Astrocyte (in vitro differentiated cells and primary cell): ENCODE data around the gene MCL1. TPM values are rescaled to one million over a fixed set of nuclear protein-coding genes. Genes with fewer than 3 reads are reported as not detected.
A peak's percentile ranks its signal among the peaks of the same experiment; 100 is the strongest.

Source experiments
- DNase-seq: peaks from one replicate; pipeline ENCODE4 v3.0.0-alpha.2; 2010; ENCODE audit warnings: low read depth
- FAIRE-seq: peaks from 2 replicates; lab custom pipeline; 2011; peaks lifted over from hg19 to GRCh38; lab: Jason Lieb, UNC
- H2AFZ ChIP-seq: 2 replicates; pipeline ENCODE4 v1.6.0; 2012; ENCODE audit warnings: low read depth, low read length, inconsistent platforms
- H3K27ac ChIP-seq: 2 replicates; pipeline ENCODE4 v1.5.1; 2011; ENCODE audit warnings: low read depth, low read length, inconsistent platforms
- H3K27me3 ChIP-seq: 2 replicates; pipeline ENCODE4 v1.6.0; 2011; ENCODE audit warnings: low read length, inconsistent platforms; ENCODE audit not compliant: insufficient read depth
- H3K36me3 ChIP-seq: 2 replicates; pipeline ENCODE4 v1.5.1; 2011; ENCODE audit warnings: low read length, inconsistent platforms; ENCODE audit not compliant: insufficient read depth
- H3K4me1 ChIP-seq: 2 replicates; pipeline ENCODE4 v1.5.1; 2011; ENCODE audit warnings: low read length, inconsistent platforms; ENCODE audit not compliant: insufficient read depth
- H3K4me2 ChIP-seq: 2 replicates; pipeline ENCODE4 v1.6.0; 2012; ENCODE audit warnings: low read length, inconsistent platforms
- H3K4me3 ChIP-seq: 2 replicates; pipeline ENCODE4 v1.5.1; 2011; ENCODE audit warnings: low read depth, mild to moderate bottlenecking, low read length, inconsistent platforms; ENCODE audit not compliant: insufficient read depth
- H3K79me2 ChIP-seq: 2 replicates; pipeline ENCODE4 v1.6.0; 2012; ENCODE audit warnings: mild to moderate bottlenecking, low read length, inconsistent platforms; ENCODE audit not compliant: insufficient read depth
- H3K9ac ChIP-seq: 2 replicates; pipeline ENCODE4 v1.6.0; 2012; ENCODE audit warnings: mild to moderate bottlenecking, low read length, inconsistent platforms
- H3K9me3 ChIP-seq: 2 replicates; pipeline ENCODE4 v1.5.1; 2012; ENCODE audit warnings: low read depth, mild to moderate bottlenecking, low read length, inconsistent platforms; ENCODE audit not compliant: insufficient read depth
- H4K20me1 ChIP-seq: 2 replicates; pipeline ENCODE4 v1.6.0; 2012; ENCODE audit warnings: low read length, inconsistent platforms; ENCODE audit not compliant: insufficient read depth
- H3K27ac Mint-ChIP-seq: one replicate; pipeline ENCODE4 v1.8.0; 2021; ENCODE audit warnings: mild to moderate bottlenecking, mixed read lengths; ENCODE audit not compliant: unreplicated experiment
- H3K27me3 Mint-ChIP-seq: one replicate; pipeline ENCODE4 v1.8.0; 2021; ENCODE audit warnings: low read depth, mixed read lengths; ENCODE audit not compliant: unreplicated experiment
- H3K36me3 Mint-ChIP-seq: one replicate; pipeline ENCODE4 v1.8.0; 2021; ENCODE audit warnings: low read depth, mixed read lengths; ENCODE audit not compliant: unreplicated experiment
- H3K4me1 Mint-ChIP-seq: one replicate; pipeline ENCODE4 v1.8.0; 2021; ENCODE audit warnings: low read depth, mixed read lengths; ENCODE audit not compliant: unreplicated experiment
- H3K4me3 Mint-ChIP-seq: one replicate; pipeline ENCODE4 v1.8.0; 2021; ENCODE audit warnings: mild to moderate bottlenecking, moderate library complexity, mixed read lengths; ENCODE audit not compliant: unreplicated experiment
- H3K9me3 Mint-ChIP-seq: one replicate; pipeline ENCODE4 v1.8.0; 2021; ENCODE audit warnings: mild to moderate bottlenecking, mixed read lengths; ENCODE audit not compliant: unreplicated experiment
- EZH2 ChIP-seq: IDR thresholded peaks from 2 replicates; pipeline ENCODE4 v1.6.1; 2012; ENCODE audit warnings: mild to moderate bottlenecking, low read length, inconsistent platforms; ENCODE audit not compliant: insufficient read depth
- total RNA-seq: library from RNA; stranded (reverse); gene quantifications from 2 replicates; pipeline ENCODE4 v1.2.1, GENCODE V29; 2021
- TF ChIP-seq, protein P1 (sequence below): IDR thresholded peaks from 2 replicates; pipeline ENCODE4 v1.5.1; 2011; ENCODE audit warnings: low read depth, mild to moderate bottlenecking, inconsistent platforms, low read length, moderate library complexity; ENCODE audit not compliant: insufficient read depth

Gene MCL1
- total RNA-seq, 1 donor from 2014 or later, result 210 TPM

DNA sequence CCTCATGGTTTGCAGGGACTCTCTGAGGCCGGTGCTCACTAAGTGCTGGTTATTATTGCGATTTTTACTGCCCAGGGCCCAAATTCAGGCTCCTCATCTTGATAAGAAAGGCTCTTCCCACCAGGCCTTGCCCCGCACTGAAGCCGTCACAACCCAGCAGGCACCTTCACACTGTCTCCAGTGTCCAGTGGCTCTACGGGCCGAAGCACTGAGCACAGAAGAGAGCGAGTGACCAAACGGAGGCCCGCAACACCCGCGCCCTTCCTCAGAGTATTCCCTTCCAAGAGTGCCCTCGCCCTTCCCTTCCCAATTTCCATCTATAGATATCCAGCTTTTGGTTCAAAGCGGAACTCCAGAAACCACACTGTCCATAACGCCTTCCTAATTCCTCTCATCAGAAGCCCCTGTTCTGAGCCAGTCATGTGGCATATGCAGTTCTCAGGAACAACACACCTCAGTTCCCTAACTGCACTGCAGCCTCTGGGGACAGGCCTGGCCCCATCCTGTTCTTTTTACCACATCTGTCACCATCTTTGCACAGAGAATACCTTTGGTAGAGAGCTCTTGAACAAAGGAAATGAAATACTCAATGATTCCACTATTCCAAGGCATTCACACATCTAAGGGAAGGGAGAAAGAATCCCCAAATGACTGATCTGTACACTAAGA is 48.8 kb downstream of the MCL1 start:
- no peak overlapping the region for H2AFZ ChIP-seq
- H3K27me3 ChIP-seq, result no peaks in the 10 kb centered on the region
- H3K79me2 ChIP-seq, result no peaks in the 10 kb centered on the region
- no peak overlapping the region for H3K27ac Mint-ChIP-seq
- H4K20me1 ChIP-seq, result no peaks in the 10 kb centered on the region
- TF ChIP-seq, protein P1, sequence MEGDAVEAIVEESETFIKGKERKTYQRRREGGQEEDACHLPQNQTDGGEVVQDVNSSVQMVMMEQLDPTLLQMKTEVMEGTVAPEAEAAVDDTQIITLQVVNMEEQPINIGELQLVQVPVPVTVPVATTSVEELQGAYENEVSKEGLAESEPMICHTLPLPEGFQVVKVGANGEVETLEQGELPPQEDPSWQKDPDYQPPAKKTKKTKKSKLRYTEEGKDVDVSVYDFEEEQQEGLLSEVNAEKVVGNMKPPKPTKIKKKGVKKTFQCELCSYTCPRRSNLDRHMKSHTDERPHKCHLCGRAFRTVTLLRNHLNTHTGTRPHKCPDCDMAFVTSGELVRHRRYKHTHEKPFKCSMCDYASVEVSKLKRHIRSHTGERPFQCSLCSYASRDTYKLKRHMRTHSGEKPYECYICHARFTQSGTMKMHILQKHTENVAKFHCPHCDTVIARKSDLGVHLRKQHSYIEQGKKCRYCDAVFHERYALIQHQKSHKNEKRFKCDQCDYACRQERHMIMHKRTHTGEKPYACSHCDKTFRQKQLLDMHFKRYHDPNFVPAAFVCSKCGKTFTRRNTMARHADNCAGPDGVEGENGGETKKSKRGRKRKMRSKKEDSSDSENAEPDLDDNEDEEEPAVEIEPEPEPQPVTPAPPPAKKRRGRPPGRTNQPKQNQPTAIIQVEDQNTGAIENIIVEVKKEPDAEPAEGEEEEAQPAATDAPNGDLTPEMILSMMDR, result no peak
- TF ChIP-seq EZH2, result no peak
- no peaks in the 10 kb centered on the region for H3K36me3 ChIP-seq
- no peak for DNase-seq
- no peaks in the 10 kb centered on the region for H3K9me3 ChIP-seq
- no peak overlapping the region for H3K9ac ChIP-seq
- no peaks in the 10 kb centered on the region for H3K27me3 Mint-ChIP-seq
- no peak overlapping the region for H3K4me3 ChIP-seq
- no peak overlapping the region for H3K4me2 ChIP-seq
- peaks cover 14% of the 10 kb centered on the region for H3K4me1 Mint-ChIP-seq
- H3K4me3 Mint-ChIP-seq, result no peak overlapping the region
- H3K36me3 Mint-ChIP-seq, result no peaks in the 10 kb centered on the region
- H3K4me1 ChIP-seq, result peaks cover 32% of the 10 kb centered on the region
- no peak for FAIRE-seq
- H3K27ac ChIP-seq, result no peak overlapping the region
- peaks cover 2% of the 10 kb centered on the region for H3K9me3 Mint-ChIP-seq

- peak overlapping the region; percentile 36 for H3K4me2 ChIP-seq
- H3K79me2 ChIP-seq, result no peaks in the 10 kb centered on the region
- H3K9ac ChIP-seq, result no peak overlapping the region
- H3K9me3 ChIP-seq, result no peaks in the 10 kb centered on the region
- Mint-ChIP-seq H3K4me3 (no peak overlapping the region), H3K27ac (peak overlapping the region; percentile 63), H3K36me3 (no peaks in the 10 kb centered on the region), H3K9me3 (peaks cover 3% of the 10 kb centered on the region), H3K27me3 (no peaks in the 10 kb centered on the region), H3K4me1 (peaks cover 13% of the 10 kb centered on the region)
- H3K27ac ChIP-seq, result peak overlapping the region; percentile 61
- H3K4me1 ChIP-seq, result peaks cover 30% of the 10 kb centered on the region
- no peak for TF ChIP-seq EZH2
- TF ChIP-seq, protein P1, result no peak
- DNase-seq (peak; percentile 94), FAIRE-seq (no peak)
- no peak overlapping the region for H2AFZ ChIP-seq
- no peaks in the 10 kb centered on the region for H3K27me3 ChIP-seq
- no peaks in the 10 kb centered on the region for H3K36me3 ChIP-seq
- H3K4me3 ChIP-seq, result no peak overlapping the region
- no peaks in the 10 kb centered on the region for H4K20me1 ChIP-seq
These were observed 50.4 kb downstream of the MCL1 start for GRCh38 chr1:150529017-150529416.

DNA sequence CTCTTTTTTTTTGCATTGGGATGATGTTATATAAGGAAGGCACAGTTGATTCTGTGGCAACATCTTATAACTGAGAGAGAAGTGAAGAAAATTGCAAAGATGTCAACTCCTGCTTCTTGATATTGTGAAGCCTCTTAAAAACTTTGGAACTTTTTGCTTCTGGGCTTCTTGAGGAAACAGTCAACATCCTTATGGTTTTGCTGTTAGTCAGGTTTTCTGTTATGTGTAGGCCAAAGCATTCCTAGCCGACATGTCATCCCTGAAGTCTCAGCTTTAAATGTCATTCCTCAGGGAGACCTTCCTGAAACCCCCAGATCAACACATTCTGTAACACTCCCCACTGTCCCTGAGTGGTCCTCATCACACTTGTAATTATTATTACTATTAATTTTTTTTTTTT is 51.2 kb downstream of the MCL1 start:
- no peaks in the 10 kb centered on the region for H3K36me3 ChIP-seq
- H3K4me3 ChIP-seq, result peak overlapping the region; percentile 9
- peak overlapping the region; percentile 12 for H3K9ac ChIP-seq
- no peaks in the 10 kb centered on the region for H3K27me3 ChIP-seq
- no peaks in the 10 kb centered on the region for H3K79me2 ChIP-seq
- TF ChIP-seq, protein P1, result no peak
- no peak for TF ChIP-seq EZH2
- no peaks in the 10 kb centered on the region for H4K20me1 ChIP-seq
- Mint-ChIP-seq H3K9me3 (peaks cover 3% of the 10 kb centered on the region), H3K27ac (peak overlapping the region; percentile 54), H3K36me3 (no peaks in the 10 kb centered on the region), H3K4me1 (peaks cover 13% of the 10 kb centered on the region), H3K4me3 (peak overlapping the region; percentile 42), H3K27me3 (no peaks in the 10 kb centered on the region)
- DNase-seq (peak; percentile 89), FAIRE-seq (peak; percentile 78)
- H2AFZ ChIP-seq, result peak overlapping the region; percentile 13
- peak overlapping the region; percentile 71 for H3K4me2 ChIP-seq
- peaks cover 30% of the 10 kb centered on the region for H3K4me1 ChIP-seq
- H3K9me3 ChIP-seq, result no peaks in the 10 kb centered on the region
- H3K27ac ChIP-seq, result peak overlapping the region; percentile 61
